Spleen (tissue), 11 donors: ENCODE data around the gene ABLIM3. TPM values are rescaled to one million over a fixed set of nuclear protein-coding genes. Genes with fewer than 3 reads are reported as not detected.

Experiments used
- DNase-seq: peaks from one replicate; pipeline ENCODE4 v3.0.0-alpha.2; 2020
- H3K27ac ChIP-seq, 8 donors: fragments of 200-600 bp; sonication (generic) in 7 of 8; 1 replicate in 4 of 8; 2 replicates in 4 of 8; pipeline versions ENCODE4 v1.5.0 to v1.8.0; 2016 to 2021; ENCODE audit warnings: inconsistent platforms in 4 of 8, mild to moderate bottlenecking in 4 of 8, moderate library complexity in 1 of 8
- H3K27me3 ChIP-seq, 7 donors: fragments of 200-600 bp; sonication (generic) in 6 of 7; replicated peaks in 1 of 7; 1 replicate in 4 of 7; 2 replicates in 3 of 7; pipeline versions ENCODE4 v1.5.0 to v1.8.0; 2016 to 2021; ENCODE audit warnings: inconsistent platforms in 3 of 7, mild to moderate bottlenecking in 1 of 7
- H3K36me3 ChIP-seq, 6 donors: fragments of 200-600 bp; sonication (generic) in 5 of 6; 1 replicate in 4 of 6; 2 replicates in 2 of 6; pipeline versions ENCODE4 v1.5.0 to v1.8.0; 2016 to 2021; ENCODE audit warnings: inconsistent platforms in 2 of 6
- H3K4me1 ChIP-seq, 6 donors: fragments of 200-600 bp; sonication (generic) in 5 of 6; 1 replicate in 3 of 6; 2 replicates in 3 of 6; pipeline versions ENCODE4 v1.5.0 to v1.8.0; 2016 to 2021; ENCODE audit warnings: inconsistent platforms in 3 of 6
- H3K4me3 ChIP-seq, 8 donors: fragments of 200-600 bp; sonication (generic) in 7 of 8; 1 replicate in 4 of 8; 2 replicates in 4 of 8; pipeline versions ENCODE4 v1.5.0 to v1.8.0; 2016 to 2021; ENCODE audit warnings: inconsistent platforms in 4 of 8, mild to moderate bottlenecking in 4 of 8, moderate library complexity in 2 of 8
- H3K9me3 ChIP-seq, 8 donors: fragments of 200-600 bp; sonication (generic) in 7 of 8; 1 replicate in 4 of 8; 2 replicates in 4 of 8; pipeline versions ENCODE4 v1.5.0 to v1.8.0; 2016 to 2021; ENCODE audit warnings: inconsistent platforms in 4 of 8
- CTCF ChIP-seq, 11 experiments: fragments of 200-600 bp in 7 of 11; fragments of 450-650 bp in 4 of 11; sonication (generic) in 4 of 11; IDR thresholded peaks in 8 of 11; conservative IDR thresholded peaks in 3 of 11; 1 replicate in 7 of 11; 2 replicates in 4 of 11; pipeline versions ENCODE4 v1.4.0 to v1.8.0; 2016 to 2021; ENCODE audit warnings: antibody characterized with exemption in 11 of 11, inconsistent platforms in 4 of 11, mild to moderate bottlenecking in 1 of 11
- POLR2A ChIP-seq, 3 donors: fragments of 450-650 bp; IDR thresholded peaks; one replicate each; pipeline ENCODE4 v1.5.1; 2017; ENCODE audit warnings: antibody characterized with exemption in 3 of 3, mild to moderate bottlenecking in 1 of 3
- POLR2AphosphoS5 ChIP-seq, 3 donors: sonication (generic); formaldehyde crosslinking; IDR thresholded peaks; one replicate each; pipeline ENCODE4 v1.5.1; 2017; ENCODE audit warnings: antibody characterized with exemption in 3 of 3
- WGBS, 5 donors: extraction: QIAGEN DNeasy Blood & Tissue Kit in 3 of 5; methylation state at CpG; one replicate each; pipeline versions ENCODE4 v1.1.5 to v1.1.7; 2013 to 2018; 5-methylcytosine and 5-hydroxymethylcytosine counted together
- intact Hi-C: fragments of 100-400 bp; cut with DNase I; formaldehyde crosslinking; loops from one replicate; pipeline ENCODE4 v1.15.0; 2023; ENCODE audit warnings: low total_unique reads
- polyA plus RNA-seq, 3 donors: library from polyadenylated mRNA; stranded (reverse); fragments of 200-250 nt; gene quantifications; one replicate each; pipeline ENCODE4 v1.2.1, GENCODE V29; 2013
- total RNA-seq, 7 donors: library from RNA; depleted of rRNA in 3 of 7; stranded (reverse); fragments of >200 nt in 3 of 7; fragmentation: NEBNext Ultra II Directional in 4 of 7; extraction: Animal tissue kit (Norgen Biotek cat#: 25700) in 4 of 7; gene quantifications; one replicate each; pipeline versions ENCODE4 v1.1.0 to v1.2.1, GENCODE V29; 2016 to 2021
- donor health status: healthy with polysubstance abuse.
- donor health status: DM: no; HTN: no; CAD: no; lungs with moderate emphysema.
- donor health status: DM: no; HTN: no; CAD: no.
- donor health status: Bipolar disorder and iron deficiency.
- donor health status: healthy.
- donor health status: DM: no; HTN: no; CAD: no.
- donor health status: DM: yes; HTN: yes; CAD: no.

ABLIM3 gene
- total and polyA plus RNA-seq, 10 donors, result 3.3 to 32.9 (median 13.6) TPM

GRCh38 chr5:149168276-149168906 lies 27.1 kb downstream of the ABLIM3 start:
- Histone ChIP-seq H3K36me3 (no peaks in the 10 kb centered on the region), H3K27me3 (peaks cover 0 to 11% (median 0%) of the 10 kb centered on the region in 7 donors), H3K4me1 (peaks cover 0 to 15% (median 1%) of the 10 kb centered on the region in 6 donors), H3K4me3 (no peak overlapping the region), H3K9me3 (no peaks in the 10 kb centered on the region), H3K27ac (no peak overlapping the region)
- WGBS, 5 donors, result 91 to 97% (median 94%) methylated on average over 4 of the region's 4 CpGs
- intact Hi-C loops, result no loop called here
- DNase-seq, result no peak
- TF ChIP-seq POLR2A (IDR thresholded peaks at IDR 0.05) (no peak), POLR2AphosphoS5 (IDR thresholded peaks at IDR 0.05) (no peak), CTCF (IDR thresholded peaks at IDR 0.05 in 8 of 11, conservative IDR thresholded peaks at IDR 0.05 in 3 of 11) (no peak)

GRCh38 chr5:149170299-149170698 lies 29.0 kb downstream of the ABLIM3 start:
- 82 to 89% (median 87%) methylated on average over 3 of the region's 3 CpGs for WGBS, 5 donors
- intact Hi-C loops, result no loop called here
- Histone ChIP-seq H3K27ac (no peak overlapping the region), H3K4me3 (no peak overlapping the region), H3K36me3 (no peaks in the 10 kb centered on the region), H3K4me1 (peaks cover 0 to 24% (median 3%) of the 10 kb centered on the region in 6 donors), H3K9me3 (no peaks in the 10 kb centered on the region), H3K27me3 (peaks cover 0 to 11% (median 0%) of the 10 kb centered on the region in 7 donors)
- DNase-seq, result no peak
- TF ChIP-seq CTCF (IDR thresholded peaks at IDR 0.05 in 8 of 11, conservative IDR thresholded peaks at IDR 0.05 in 3 of 11) (no peak), POLR2AphosphoS5 (IDR thresholded peaks at IDR 0.05) (no peak), POLR2A (IDR thresholded peaks at IDR 0.05) (no peak)

GRCh38 chr5:149172261-149172660 lies 31.0 kb downstream of the ABLIM3 start:
- no peak for TF ChIP-seq POLR2AphosphoS5 (IDR thresholded peaks at IDR 0.05)
- no peak for TF ChIP-seq CTCF (IDR thresholded peaks at IDR 0.05 in 8 of 11, conservative IDR thresholded peaks at IDR 0.05 in 3 of 11)
- TF ChIP-seq POLR2A (IDR thresholded peaks at IDR 0.05), result no peak
- Histone ChIP-seq H3K27ac (no peak overlapping the region), H3K4me3 (no peak overlapping the region), H3K27me3 (peaks cover 0 to 11% (median 0%) of the 10 kb centered on the region in 7 donors), H3K36me3 (no peaks in the 10 kb centered on the region), H3K9me3 (no peaks in the 10 kb centered on the region), H3K4me1 (peaks cover 0 to 31% (median 5%) of the 10 kb centered on the region in 6 donors)
- intact Hi-C loops, result no loop called here
- WGBS, 5 donors, result 32 to 62% (median 51%) methylated on average over 4 of the region's 4 CpGs
- no peak for DNase-seq

- WGBS, 5 donors, result 64 to 80% (median 76%) methylated on average over 6 of the region's 6 CpGs
- Histone ChIP-seq H3K9me3 (no peaks in the 10 kb centered on the region), H3K4me1 (peaks cover 0 to 31% (median 5%) of the 10 kb centered on the region in 6 donors), H3K27me3 (peaks cover 0 to 11% (median 0%) of the 10 kb centered on the region in 7 donors), H3K27ac (peak overlapping the region in 2 of 8 donors; percentile 0 to 43), H3K4me3 (no peak overlapping the region), H3K36me3 (no peaks in the 10 kb centered on the region)
- TF ChIP-seq CTCF (IDR thresholded peaks at IDR 0.05 in 8 of 11, conservative IDR thresholded peaks at IDR 0.05 in 3 of 11) (no peak), POLR2AphosphoS5 (IDR thresholded peaks at IDR 0.05) (no peak), POLR2A (IDR thresholded peaks at IDR 0.05) (no peak)
- DNase-seq, result no peak
- intact Hi-C loops, result no loop called here
Observed at GRCh38 chr5:149172709-149173505, 31.6 kb downstream of the ABLIM3 start.
